ENCODE measurements around the gene KLHDC3. TPM values are rescaled to one million over a fixed set of nuclear protein-coding genes. Genes with fewer than 3 reads are reported as not detected.

Gene KLHDC3
- total and polyA plus RNA-seq, 9 of the 15 experiments (the other 6 are each of a cell fraction or from before 2014, with no cell fraction given) = 4.5 to 171 (median 107) TPM

DNA sequence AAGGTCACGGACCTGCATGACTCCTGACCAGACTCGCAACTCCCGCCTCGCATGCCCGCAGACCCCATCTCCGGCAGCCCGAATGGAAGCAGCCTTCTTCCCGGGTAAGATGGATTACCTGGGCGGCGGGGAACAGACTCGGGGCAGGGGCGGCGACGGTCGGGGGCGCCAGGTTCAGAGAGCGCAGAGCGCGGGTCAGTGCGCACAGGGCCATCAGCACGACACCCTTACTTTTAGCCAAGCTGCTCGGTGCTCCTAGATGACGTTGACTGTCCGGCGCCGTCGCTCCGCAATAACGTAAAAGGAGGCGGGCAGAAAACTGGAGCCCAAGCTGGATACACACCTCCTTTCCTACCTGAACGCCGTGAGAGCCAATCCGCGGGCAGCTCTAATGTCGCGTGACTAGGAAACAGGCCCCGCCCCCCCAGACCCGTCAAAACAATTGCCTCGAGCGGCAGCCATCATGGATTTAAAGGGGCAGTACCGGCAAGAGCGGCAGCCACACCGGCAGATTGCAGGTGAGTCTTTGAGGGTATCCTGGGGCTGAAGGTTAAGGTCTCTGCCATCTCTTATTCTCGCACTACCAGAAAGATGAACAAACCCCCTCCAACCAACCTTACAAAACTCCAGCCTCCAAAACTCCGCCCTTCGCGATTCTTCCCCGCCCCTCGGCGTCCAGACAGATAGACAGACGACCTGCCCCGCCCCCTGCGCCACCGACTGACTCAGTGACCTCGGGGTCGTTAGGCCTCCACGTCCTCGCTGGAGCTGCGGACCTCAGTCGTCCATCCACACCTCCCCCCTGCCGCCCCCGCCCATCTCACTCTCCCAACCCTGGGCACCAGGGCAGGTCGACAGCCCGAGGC is 45.4 kb downstream of the KLHDC3 start, which contains the start of the genes KLC4 and MRPL2 (continued):
- TF ChIP-seq, protein P1, sequence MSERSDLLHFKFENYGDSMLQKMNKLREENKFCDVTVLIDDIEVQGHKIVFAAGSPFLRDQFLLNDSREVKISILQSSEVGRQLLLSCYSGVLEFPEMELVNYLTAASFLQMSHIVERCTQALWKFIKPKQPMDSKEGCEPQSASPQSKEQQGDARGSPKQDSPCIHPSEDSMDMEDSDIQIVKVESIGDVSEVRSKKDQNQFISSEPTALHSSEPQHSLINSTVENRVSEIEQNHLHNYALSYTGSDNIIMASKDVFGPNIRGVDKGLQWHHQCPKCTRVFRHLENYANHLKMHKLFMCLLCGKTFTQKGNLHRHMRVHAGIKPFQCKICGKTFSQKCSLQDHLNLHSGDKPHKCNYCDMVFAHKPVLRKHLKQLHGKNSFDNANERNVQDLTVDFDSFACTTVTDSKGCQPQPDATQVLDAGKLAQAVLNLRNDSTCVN (CRISPR knock-in tag; IDR thresholded peaks at IDR 0.05) = no peak
- TF ChIP-seq, protein P2, sequence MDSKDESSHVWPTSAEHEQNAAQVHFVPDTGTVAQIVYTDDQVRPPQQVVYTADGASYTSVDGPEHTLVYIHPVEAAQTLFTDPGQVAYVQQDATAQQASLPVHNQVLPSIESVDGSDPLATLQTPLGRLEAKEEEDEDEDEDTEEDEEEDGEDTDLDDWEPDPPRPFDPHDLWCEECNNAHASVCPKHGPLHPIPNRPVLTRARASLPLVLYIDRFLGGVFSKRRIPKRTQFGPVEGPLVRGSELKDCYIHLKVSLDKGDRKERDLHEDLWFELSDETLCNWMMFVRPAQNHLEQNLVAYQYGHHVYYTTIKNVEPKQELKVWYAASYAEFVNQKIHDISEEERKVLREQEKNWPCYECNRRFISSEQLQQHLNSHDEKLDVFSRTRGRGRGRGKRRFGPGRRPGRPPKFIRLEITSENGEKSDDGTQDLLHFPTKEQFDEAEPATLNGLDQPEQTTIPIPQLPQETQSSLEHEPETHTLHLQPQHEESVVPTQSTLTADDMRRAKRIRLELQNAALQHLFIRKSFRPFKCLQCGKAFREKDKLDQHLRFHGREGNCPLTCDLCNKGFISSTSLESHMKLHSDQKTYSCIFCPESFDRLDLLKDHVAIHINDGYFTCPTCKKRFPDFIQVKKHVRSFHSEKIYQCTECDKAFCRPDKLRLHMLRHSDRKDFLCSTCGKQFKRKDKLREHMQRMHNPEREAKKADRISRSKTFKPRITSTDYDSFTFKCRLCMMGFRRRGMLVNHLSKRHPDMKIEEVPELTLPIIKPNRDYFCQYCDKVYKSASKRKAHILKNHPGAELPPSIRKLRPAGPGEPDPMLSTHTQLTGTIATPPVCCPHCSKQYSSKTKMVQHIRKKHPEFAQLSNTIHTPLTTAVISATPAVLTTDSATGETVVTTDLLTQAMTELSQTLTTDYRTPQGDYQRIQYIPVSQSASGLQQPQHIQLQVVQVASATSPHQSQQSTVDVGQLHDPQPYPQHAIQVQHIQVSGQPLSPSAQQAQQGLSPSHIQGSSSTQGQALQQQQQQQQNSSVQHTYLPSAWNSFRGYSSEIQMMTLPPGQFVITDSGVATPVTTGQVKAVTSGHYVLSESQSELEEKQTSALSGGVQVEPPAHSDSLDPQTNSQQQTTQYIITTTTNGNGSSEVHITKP (IDR thresholded peaks at IDR 0.05; ENCODE audit: partially characterized antibody) = no peak
- peak; percentile 91 for TF ChIP-seq TAF1 (IDR thresholded peaks at IDR 0.05; ENCODE audit: control insufficient read depth, extremely low read depth, insufficient read depth, low read length, severe bottlenecking)
- TF ChIP-seq TSC22D4 (tag; IDR thresholded peaks at IDR 0.05) = no peak
- TF ChIP-seq, protein P3, sequence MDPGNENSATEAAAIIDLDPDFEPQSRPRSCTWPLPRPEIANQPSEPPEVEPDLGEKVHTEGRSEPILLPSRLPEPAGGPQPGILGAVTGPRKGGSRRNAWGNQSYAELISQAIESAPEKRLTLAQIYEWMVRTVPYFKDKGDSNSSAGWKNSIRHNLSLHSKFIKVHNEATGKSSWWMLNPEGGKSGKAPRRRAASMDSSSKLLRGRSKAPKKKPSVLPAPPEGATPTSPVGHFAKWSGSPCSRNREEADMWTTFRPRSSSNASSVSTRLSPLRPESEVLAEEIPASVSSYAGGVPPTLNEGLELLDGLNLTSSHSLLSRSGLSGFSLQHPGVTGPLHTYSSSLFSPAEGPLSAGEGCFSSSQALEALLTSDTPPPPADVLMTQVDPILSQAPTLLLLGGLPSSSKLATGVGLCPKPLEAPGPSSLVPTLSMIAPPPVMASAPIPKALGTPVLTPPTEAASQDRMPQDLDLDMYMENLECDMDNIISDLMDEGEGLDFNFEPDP (CRISPR knock-in tag; IDR thresholded peaks at IDR 0.05) = no peak
- no peak for TF ChIP-seq NUFIP1 (IDR thresholded peaks at IDR 0.05; ENCODE audit: partially characterized antibody)
- no peak for TF ChIP-seq SRSF3 (IDR thresholded peaks at IDR 0.05; ENCODE audit: insufficient read depth, low read length)
- TF ChIP-seq KDM4B (IDR thresholded peaks at IDR 0.05; ENCODE audit: borderline replicate concordance in 2 of 2, low read depth in 1 of 2) = no peak; a peak in 1 of 4 replicates
- no peak for TF ChIP-seq DACH1 (IDR thresholded peaks at IDR 0.05; ENCODE audit: partially characterized antibody)
- TF ChIP-seq TFAM (CRISPR knock-in tag; conservative IDR thresholded peaks at IDR 0.05) = no peak
- no peak for TF ChIP-seq ZNF324 (CRISPR knock-in tag; IDR thresholded peaks at IDR 0.05)
- no peak for TF ChIP-seq KDM1A (IDR thresholded peaks at IDR 0.05)
- TF ChIP-seq BCL6 (CRISPR knock-in tag; IDR thresholded peaks at IDR 0.05) = no peak
- TF ChIP-seq, protein P4, sequence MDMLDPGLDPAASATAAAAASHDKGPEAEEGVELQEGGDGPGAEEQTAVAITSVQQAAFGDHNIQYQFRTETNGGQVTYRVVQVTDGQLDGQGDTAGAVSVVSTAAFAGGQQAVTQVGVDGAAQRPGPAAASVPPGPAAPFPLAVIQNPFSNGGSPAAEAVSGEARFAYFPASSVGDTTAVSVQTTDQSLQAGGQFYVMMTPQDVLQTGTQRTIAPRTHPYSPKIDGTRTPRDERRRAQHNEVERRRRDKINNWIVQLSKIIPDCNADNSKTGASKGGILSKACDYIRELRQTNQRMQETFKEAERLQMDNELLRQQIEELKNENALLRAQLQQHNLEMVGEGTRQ (CRISPR knock-in tag; IDR thresholded peaks at IDR 0.05) = peak; percentile 68
- TF ChIP-seq EZH2 (IDR thresholded peaks at IDR 0.05; ENCODE audit: borderline replicate concordance, low read depth, low read length) = no peak
- TF ChIP-seq, protein P5, sequence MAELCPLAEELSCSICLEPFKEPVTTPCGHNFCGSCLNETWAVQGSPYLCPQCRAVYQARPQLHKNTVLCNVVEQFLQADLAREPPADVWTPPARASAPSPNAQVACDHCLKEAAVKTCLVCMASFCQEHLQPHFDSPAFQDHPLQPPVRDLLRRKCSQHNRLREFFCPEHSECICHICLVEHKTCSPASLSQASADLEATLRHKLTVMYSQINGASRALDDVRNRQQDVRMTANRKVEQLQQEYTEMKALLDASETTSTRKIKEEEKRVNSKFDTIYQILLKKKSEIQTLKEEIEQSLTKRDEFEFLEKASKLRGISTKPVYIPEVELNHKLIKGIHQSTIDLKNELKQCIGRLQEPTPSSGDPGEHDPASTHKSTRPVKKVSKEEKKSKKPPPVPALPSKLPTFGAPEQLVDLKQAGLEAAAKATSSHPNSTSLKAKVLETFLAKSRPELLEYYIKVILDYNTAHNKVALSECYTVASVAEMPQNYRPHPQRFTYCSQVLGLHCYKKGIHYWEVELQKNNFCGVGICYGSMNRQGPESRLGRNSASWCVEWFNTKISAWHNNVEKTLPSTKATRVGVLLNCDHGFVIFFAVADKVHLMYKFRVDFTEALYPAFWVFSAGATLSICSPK (IDR thresholded peaks at IDR 0.05; ENCODE audit: borderline replicate concordance) = no peak
- TF ChIP-seq RBM25 (IDR thresholded peaks at IDR 0.05; ENCODE audit: low read depth, low read length, severe bottlenecking) = no peak
- TF ChIP-seq RCOR1 (IDR thresholded peaks at IDR 0.05; ENCODE audit: borderline replicate concordance in 1 of 2, low read depth in 2 of 2, low read length in 2 of 2) = peak in 1 of 2 experiments; percentile 55; a peak in 2 of 4 replicates
